Endothelial cell of umbilical vein (primary cell): ENCODE measurements around the gene CCIN.

Experiments
- EZH2 ChIP-seq: IDR thresholded peaks from 2 replicates; pipeline ENCODE4 v1.6.1; 2012; ENCODE audit warnings: borderline replicate concordance, low read depth, mild to moderate bottlenecking, moderate library complexity, low read length, inconsistent platforms; ENCODE audit not compliant: severe bottlenecking
- MYC ChIP-seq: IDR thresholded peaks from one replicate; pipeline ENCODE4 v1.6.1; 2011; ENCODE audit warnings: mild to moderate bottlenecking, low read depth, low read length
- POLR2A ChIP-seq: IDR thresholded peaks from 2 replicates; pipeline ENCODE4 v1.6.1; 2012; ENCODE audit warnings: low read depth, mild to moderate bottlenecking, control low read depth, low read length
- POLR2AphosphoS5 ChIP-seq: IDR thresholded peaks from 2 replicates; pipeline ENCODE4 v1.6.1; 2012; ENCODE audit warnings: low read depth, mild to moderate bottlenecking, control low read depth, low read length, moderate library complexity; ENCODE audit not compliant: insufficient read depth
- TF ChIP-seq, protein P1 (sequence below): IDR thresholded peaks from 2 replicates; pipeline ENCODE4 v1.6.1; 2011; ENCODE audit not compliant: insufficient read depth, insufficient read length
- TF ChIP-seq, protein P2 (sequence below), 2 donors: IDR thresholded peaks; 1 replicate in 1 of 2; 2 replicates in 1 of 2; pipeline ENCODE4 v1.5.1; 2011; ENCODE audit warnings: low read length in 2 of 2, mild to moderate bottlenecking in 2 of 2, moderate library complexity in 2 of 2, control low read depth in 1 of 2, inconsistent platforms in 1 of 2, low read depth in 1 of 2; ENCODE audit not compliant: insufficient read depth in 1 of 2; ENCODE audit errors: extremely low read depth in 1 of 2

DNA sequence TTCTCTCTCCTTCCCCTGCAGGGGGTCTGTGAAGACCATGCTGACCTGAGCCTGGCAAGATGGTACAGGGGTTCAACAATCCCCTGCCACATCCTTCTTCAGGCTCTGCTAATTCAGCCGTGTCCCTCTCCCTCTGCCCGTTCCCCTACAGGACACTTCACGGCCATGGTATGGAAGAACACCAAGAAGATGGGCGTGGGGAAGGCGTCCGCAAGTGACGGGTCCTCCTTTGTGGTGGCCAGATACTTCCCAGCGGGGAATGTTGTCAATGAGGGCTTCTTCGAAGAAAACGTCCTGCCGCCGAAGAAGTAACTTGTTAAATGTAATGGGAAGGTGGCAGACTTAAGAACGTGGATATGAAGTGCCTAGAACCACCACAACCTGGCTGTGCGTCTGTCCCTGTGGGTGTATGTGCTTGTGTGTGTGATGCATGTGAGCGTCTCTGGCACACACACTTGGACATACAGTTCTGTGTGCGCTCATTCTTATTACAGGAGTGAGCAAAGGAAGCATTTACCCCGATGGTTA is 6.9 kb upstream of the CCIN start:
- no peak for TF ChIP-seq POLR2AphosphoS5
- no peak for TF ChIP-seq EZH2
- TF ChIP-seq POLR2A = no peak
- TF ChIP-seq, protein P1, sequence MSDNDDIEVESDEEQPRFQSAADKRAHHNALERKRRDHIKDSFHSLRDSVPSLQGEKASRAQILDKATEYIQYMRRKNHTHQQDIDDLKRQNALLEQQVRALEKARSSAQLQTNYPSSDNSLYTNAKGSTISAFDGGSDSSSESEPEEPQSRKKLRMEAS = no peak
- TF ChIP-seq MYC = no peak
- TF ChIP-seq, protein P2, sequence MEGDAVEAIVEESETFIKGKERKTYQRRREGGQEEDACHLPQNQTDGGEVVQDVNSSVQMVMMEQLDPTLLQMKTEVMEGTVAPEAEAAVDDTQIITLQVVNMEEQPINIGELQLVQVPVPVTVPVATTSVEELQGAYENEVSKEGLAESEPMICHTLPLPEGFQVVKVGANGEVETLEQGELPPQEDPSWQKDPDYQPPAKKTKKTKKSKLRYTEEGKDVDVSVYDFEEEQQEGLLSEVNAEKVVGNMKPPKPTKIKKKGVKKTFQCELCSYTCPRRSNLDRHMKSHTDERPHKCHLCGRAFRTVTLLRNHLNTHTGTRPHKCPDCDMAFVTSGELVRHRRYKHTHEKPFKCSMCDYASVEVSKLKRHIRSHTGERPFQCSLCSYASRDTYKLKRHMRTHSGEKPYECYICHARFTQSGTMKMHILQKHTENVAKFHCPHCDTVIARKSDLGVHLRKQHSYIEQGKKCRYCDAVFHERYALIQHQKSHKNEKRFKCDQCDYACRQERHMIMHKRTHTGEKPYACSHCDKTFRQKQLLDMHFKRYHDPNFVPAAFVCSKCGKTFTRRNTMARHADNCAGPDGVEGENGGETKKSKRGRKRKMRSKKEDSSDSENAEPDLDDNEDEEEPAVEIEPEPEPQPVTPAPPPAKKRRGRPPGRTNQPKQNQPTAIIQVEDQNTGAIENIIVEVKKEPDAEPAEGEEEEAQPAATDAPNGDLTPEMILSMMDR (IDR thresholded peaks at IDR 0.05; ENCODE audit: extremely low read depth in 1 of 2, insufficient read depth in 1 of 2, low read depth in 1 of 2, low read length in 2 of 2) = no peak
